IMR-90 (cell line): ENCODE data around the gene HNRNPH2. TPM values are rescaled to one million over a fixed set of nuclear protein-coding genes. Genes with fewer than 3 reads are reported as not detected.

Experiments
- ATAC-seq: fragments of 200-7000 bp; cut with Tn5 transposase; 2 replicates; pipeline ENCODE4 v1.9.1; 2020; ENCODE audit warnings: low read depth, mild to moderate bottlenecking, moderate library complexity
- BruUV-seq: library from RNA; stranded (reverse); fragments of 400-500 nt; replicated peaks from 2 replicates; lab custom pipeline; 2021; lab: Mats Ljungman, UMichigan
- CTCF ChIA-PET: fragments of 300-600 bp; formaldehyde crosslinking; extraction: SDS; loops from one replicate; lab custom pipeline; 2021; ENCODE audit warnings: antibody characterized with exemption; lab: Yijun Ruan, JAX
- POLR2A ChIA-PET: fragments of 300-600 bp; sonication (Branson Sonifier 250); formaldehyde crosslinking; loops from one replicate; lab custom pipeline; 2022; ENCODE audit warnings: antibody characterized with exemption; ENCODE audit not compliant: unreplicated experiment; lab: Charles Lee
- DNase-seq: peaks from one replicate; pipeline ENCODE4 v3.0.0; 2013
- H2AFZ ChIP-seq: replicated peaks from 2 replicates; pipeline ENCODE3; 2013; ENCODE audit warnings: low read length, mild to moderate bottlenecking; ENCODE audit not compliant: poor library complexity
- H2AK5ac ChIP-seq: 2 replicates; pipeline ENCODE4 v1.6.1; 2013; ENCODE audit warnings: low read depth, low read length, inconsistent platforms
- H2AK9ac ChIP-seq: replicated peaks from 2 replicates; pipeline ENCODE3; 2013; ENCODE audit warnings: mild to moderate bottlenecking, low read depth, low read length, moderate library complexity; ENCODE audit not compliant: poor library complexity
- H2BK120ac ChIP-seq: 2 replicates; pipeline ENCODE4 v1.6.1; 2013; ENCODE audit warnings: low read depth, low read length, inconsistent platforms
- H2BK15ac ChIP-seq: 3 replicates; pipeline ENCODE4 v1.6.1; 2013; ENCODE audit warnings: low read depth, low read length, inconsistent platforms
- H2BK20ac ChIP-seq: 2 replicates; pipeline ENCODE4 v1.6.1; 2013; ENCODE audit warnings: low read depth, mild to moderate bottlenecking, inconsistent platforms, low read length, moderate library complexity
- H2BK5ac ChIP-seq: 2 replicates; pipeline ENCODE4 v1.6.1; 2013; ENCODE audit warnings: mild to moderate bottlenecking, low read depth, low read length, inconsistent platforms; ENCODE audit not compliant: poor library complexity, severe bottlenecking
- H3K14ac ChIP-seq: replicated peaks from 2 replicates; pipeline ENCODE4 v1.6.1; 2013; ENCODE audit warnings: low read depth, low read length, inconsistent platforms
- H3K18ac ChIP-seq: 2 replicates; pipeline ENCODE4 v1.6.1; 2013; ENCODE audit warnings: low read depth, low read length, control low read depth
- H3K23ac ChIP-seq: 2 replicates; pipeline ENCODE4 v1.6.1; 2013; ENCODE audit warnings: low read depth, low read length, inconsistent platforms
- H3K27ac ChIP-seq: 2 replicates; pipeline ENCODE4 v1.5.1; 2013; ENCODE audit warnings: mild to moderate bottlenecking, control low read depth, low read length; ENCODE audit not compliant: insufficient read depth
- H3K27me3 ChIP-seq: 2 replicates; pipeline ENCODE4 v1.6.1; 2013; ENCODE audit warnings: low read length; ENCODE audit not compliant: control insufficient read depth, insufficient read depth
- H3K36me3 ChIP-seq: 2 replicates; pipeline ENCODE4 v1.6.1; 2013; ENCODE audit warnings: low read length, mixed read lengths; ENCODE audit not compliant: control insufficient read depth, insufficient read depth
- H3K4ac ChIP-seq: 2 replicates; pipeline ENCODE4 v1.6.1; 2013; ENCODE audit warnings: low read depth, low read length, inconsistent platforms
- H3K4me1 ChIP-seq: 2 replicates; pipeline ENCODE4 v1.6.1; 2013; ENCODE audit warnings: low read length, mixed read lengths; ENCODE audit not compliant: control insufficient read depth, insufficient read depth
- H3K4me2 ChIP-seq: 2 replicates; pipeline ENCODE4 v1.6.1; 2013; ENCODE audit warnings: low read depth, mild to moderate bottlenecking, control low read depth, low read length, moderate library complexity
- H3K4me3 ChIP-seq: 2 replicates; pipeline ENCODE4 v1.5.1; 2013; ENCODE audit warnings: low read depth, mild to moderate bottlenecking, control low read depth, low read length, moderate library complexity; ENCODE audit not compliant: insufficient read depth
- H3K56ac ChIP-seq: 2 replicates; pipeline ENCODE4 v1.6.1; 2013; ENCODE audit warnings: low read length, inconsistent platforms; ENCODE audit not compliant: insufficient read depth; ENCODE audit errors: extremely low read depth
- H3K79me1 ChIP-seq, 2 experiments: 2 replicates each; pipeline ENCODE4 v1.6.1; 2013; ENCODE audit warnings: low read length in 2 of 2, inconsistent platforms in 1 of 2, low read depth in 1 of 2
- H3K9ac ChIP-seq: 2 replicates; pipeline ENCODE4 v1.6.1; 2013; ENCODE audit warnings: low read depth, low read length, control low read depth
- H3K9me1 ChIP-seq: 2 replicates; pipeline ENCODE4 v1.6.1; 2013; ENCODE audit warnings: low read length, inconsistent platforms; ENCODE audit not compliant: insufficient read depth
- H3K9me3 ChIP-seq: 2 replicates; pipeline ENCODE4 v1.6.1; 2013; ENCODE audit warnings: low read length; ENCODE audit not compliant: control insufficient read depth, insufficient read depth
- H4K20me1 ChIP-seq: 2 replicates; pipeline ENCODE4 v1.6.1; 2013; ENCODE audit warnings: low read length, inconsistent platforms; ENCODE audit not compliant: insufficient read depth
- H4K5ac ChIP-seq: 2 replicates; pipeline ENCODE4 v1.6.1; 2013; ENCODE audit warnings: mild to moderate bottlenecking, low read depth, low read length, control low read depth
- H4K8ac ChIP-seq, 2 experiments: 2 replicates each; pipeline ENCODE4 v1.6.1; 2013; ENCODE audit warnings: low read depth in 2 of 2, low read length in 2 of 2, control low read depth in 1 of 2, inconsistent platforms in 1 of 2
- H4K91ac ChIP-seq: 2 replicates; pipeline ENCODE4 v1.6.1; 2013; ENCODE audit warnings: low read depth, low read length, inconsistent platforms; ENCODE audit not compliant: insufficient read depth
- CEBPB ChIP-seq: IDR thresholded peaks from 2 replicates; pipeline ENCODE4 v1.6.1; 2012; ENCODE audit warnings: low read depth, low read length, improper control_type of control experiment
- CHD1 ChIP-seq: IDR thresholded peaks from 2 replicates; pipeline ENCODE4 v1.6.1; 2012; ENCODE audit warnings: low read depth, low read length, improper control_type of control experiment
- RCOR1 ChIP-seq: IDR thresholded peaks from 2 replicates; pipeline ENCODE4 v1.6.1; 2012; ENCODE audit warnings: mild to moderate bottlenecking, low read length, improper control_type of control experiment; ENCODE audit not compliant: insufficient replicate concordance
- RFX5 ChIP-seq: IDR thresholded peaks from 2 replicates; pipeline ENCODE4 v1.8.0; 2012; ENCODE audit warnings: low read depth, mild to moderate bottlenecking, low read length, moderate library complexity
- WGBS, 2 experiments: methylation state at CpG; one replicate each; pipeline versions ENCODE4 v1.1.5 to v1.1.7; 2013; ENCODE audit warnings: missing lambda C conversion rate in 2 of 2; ENCODE audit not compliant: insufficient read length in 1 of 2; ENCODE audit errors: extremely low coverage in 2 of 2; 5-methylcytosine and 5-hydroxymethylcytosine counted together
- dilution Hi-C: fragments of 300-500 bp; cut with HindIII; formaldehyde crosslinking; loops from one replicate; pipeline ENCODE4 v1.14.3; 2018; ENCODE audit warnings: low sequenced_read_pairs; ENCODE audit not compliant: unreplicated experiment
- in situ Hi-C: fragments of 300-500 bp; cut with MboI; formaldehyde crosslinking; loops from 3 replicates; pipeline ENCODE4 v1.14.3; 2019; ENCODE audit warnings: low sequenced_read_pairs, inconsistent platforms, mixed read lengths
- intact Hi-C: fragments of 100-400 bp; cut with micrococcal nuclease; formaldehyde crosslinking; loops from 2 replicates; pipeline ENCODE4 v1.10.0; 2022
- polyA plus RNA-seq, 3 experiments: library from polyadenylated mRNA; depleted of rRNA; stranded (reverse); fragments of >200 nt; gene quantifications; 2 replicates each; pipeline ENCODE4 v1.2.3, GENCODE V29; 2012; ENCODE audit warnings: low replicate concordance in 1 of 3
- total RNA-seq: library from RNA; depleted of rRNA; stranded (reverse); fragments of >200 nt; gene quantifications from 2 replicates; pipeline ENCODE4 v1.2.3, GENCODE V29; 2012

The HNRNPH2 gene
- total and polyA plus RNA-seq, 2 of the 4 experiments (the other 2 are of a cell fraction) = 42.8 to 54.3 TPM

- H2BK20ac ChIP-seq = no peak overlapping the region
- H2BK5ac ChIP-seq = no peak overlapping the region
- dilution Hi-C loops = no loop called here
- H3K36me3 ChIP-seq = no peaks in the 10 kb centered on the region
- H4K91ac ChIP-seq = no peak overlapping the region
- no peak overlapping the region for H3K56ac ChIP-seq
- H3K14ac ChIP-seq = no peak overlapping the region
- no peak for DNase-seq
- H2BK15ac ChIP-seq = no peak overlapping the region
- H4K5ac ChIP-seq = no peak overlapping the region
- no TSS peak for BruUV-seq
- in situ Hi-C loops = no loop called here
- TF ChIP-seq RFX5 (no peak), CHD1 (no peak), RCOR1 (no peak), CEBPB (no peak)
- no peaks in the 10 kb centered on the region for H4K20me1 ChIP-seq
- peaks cover 6% of the 10 kb centered on the region for H3K27me3 ChIP-seq
- no peak overlapping the region for H3K4me3 ChIP-seq
- no peak overlapping the region for H3K23ac ChIP-seq
- no peak overlapping the region for H2BK120ac ChIP-seq
- H3K79me1 ChIP-seq = no peaks in the 10 kb centered on the region
- no peak overlapping the region for H3K4me2 ChIP-seq
- CTCF ChIA-PET = no interaction called here
- no peak overlapping the region for H2AK9ac ChIP-seq
- no peaks in the 10 kb centered on the region for H3K4me1 ChIP-seq
- POLR2A ChIA-PET = no interaction called here
- intact Hi-C loops = no loop called here
- no peak overlapping the region for H2AFZ ChIP-seq
- H3K4ac ChIP-seq = no peak overlapping the region
- no peaks in the 10 kb centered on the region for H3K9me3 ChIP-seq
- no peak overlapping the region for H3K18ac ChIP-seq
- WGBS, 2 experiments = no CpG with 5 or more reads among the region's 1 CpG
- no peak overlapping the region for H4K8ac ChIP-seq
- no peak overlapping the region for H3K9ac ChIP-seq
- no peak overlapping the region for H3K27ac ChIP-seq
- no peak for ATAC-seq
- H2AK5ac ChIP-seq = no peak overlapping the region
- peaks cover under 1% of the 10 kb centered on the region; the same call in 1 of the 2 replicates for H3K9me1 ChIP-seq
These were observed 42.7 kb upstream of the HNRNPH2 start for GRCh38 chrX:101365301-101365795.
